ENCODE measurements around the gene ST3GAL3. TPM values are rescaled to one million over a fixed set of nuclear protein-coding genes. Genes with fewer than 3 reads are reported as not detected.

Gene ST3GAL3
- polyA plus RNA-seq (2013, experiment 1 of 2): 8.2 TPM
- 8.4 TPM for polyA plus RNA-seq (2013, experiment 2 of 2)

GRCh38 chr1:43707190-43708001 is at the start of gene ST3GAL3:
TSS of gene ST3GAL3 (plus strand) at chr1:43707536. CDS start at chr1:43736263, 28,727 bp downstream.
- H2AFZ ChIP-seq (ENCODE audit: low read depth, low read length): peak within 1 kb of the TSS; percentile 88
- peak within 1 kb of the TSS; percentile 92 for H2BK5ac ChIP-seq (ENCODE audit: low read depth, low read length, poor library complexity, severe bottlenecking)
- H4K8ac ChIP-seq (ENCODE audit: low read length): peak within 1 kb of the TSS; percentile 95
- H3K23ac ChIP-seq (ENCODE audit: low read length in 2 of 2): peak within 1 kb of the TSS in 1 of 2 experiments; percentile 28
- H2BK120ac ChIP-seq (ENCODE audit: low read depth, low read length): peak within 1 kb of the TSS; percentile 81
- H3K4me1 ChIP-seq (ENCODE audit: control insufficient read depth, insufficient read depth, low read depth, low read length): peaks cover 14% of the 10 kb centered on the region
- peak within 1 kb of the TSS; percentile 88 to 93 for H3K4me3 ChIP-seq (ENCODE audit: insufficient read depth in 1 of 2, low read depth in 1 of 2, low read length in 2 of 2)
- peak within 1 kb of the TSS; percentile 82 for H3K27ac ChIP-seq (ENCODE audit: low read length, poor library complexity, severe bottlenecking)
- H3K79me1 ChIP-seq (replicated peaks; ENCODE audit: low read length, poor library complexity, severe bottlenecking): peaks cover 13% of the 10 kb centered on the region
- peak within 1 kb of the TSS; percentile 88 for H2BK15ac ChIP-seq (ENCODE audit: low read depth, poor library complexity, severe bottlenecking)
- DNase-seq: peak; percentile 92
- peaks cover 38 to 39% of the 10 kb centered on the region in 2 experiments for H3K36me3 ChIP-seq (ENCODE audit: control insufficient read depth in 1 of 2, insufficient read depth in 2 of 2, low read depth in 1 of 2, low read length in 2 of 2)
- H4K91ac ChIP-seq (ENCODE audit: low read length): peak within 1 kb of the TSS; percentile 84
- H3K4ac ChIP-seq (ENCODE audit: low read depth in 1 of 2, low read length in 2 of 2): peak within 1 kb of the TSS; percentile 53 to 95
- no peaks in the 10 kb centered on the region for H3K9me3 ChIP-seq (ENCODE audit: control insufficient read depth, low read length)
- H3K9ac ChIP-seq (ENCODE audit: low read length): peak within 1 kb of the TSS; percentile 92
- WGBS: under 1% methylated on average over 75 of the region's 103 CpGs
- H3K18ac ChIP-seq (ENCODE audit: low read depth in 1 of 2, low read length in 2 of 2): peak within 1 kb of the TSS; percentile 90 to 98
- H3K14ac ChIP-seq (ENCODE audit: low read length in 2 of 2): peak within 1 kb of the TSS in 1 of 2 experiments; percentile 86
- peak within 1 kb of the TSS in 1 of 2 experiments; percentile 91 for H2BK12ac ChIP-seq (ENCODE audit: low read length in 2 of 2)
- no peaks in the 10 kb centered on the region for H3K27me3 ChIP-seq (ENCODE audit: control insufficient read depth in 1 of 2, insufficient read depth in 1 of 2, low read length in 2 of 2)
- H2AK5ac ChIP-seq (ENCODE audit: low read length, severe bottlenecking): no peak within 1 kb of the TSS
- peak within 1 kb of the TSS; percentile 90 for H3K4me2 ChIP-seq (ENCODE audit: low read length, poor library complexity, severe bottlenecking)

GRCh38 chr1:43659212-43660166 is 47.8 kb upstream of the ST3GAL3 start:
- H2BK15ac ChIP-seq (ENCODE audit: low read depth, poor library complexity, severe bottlenecking): no peak overlapping the region
- H2BK12ac ChIP-seq (ENCODE audit: low read length in 2 of 2): no peak overlapping the region
- no peak overlapping the region for H3K4me3 ChIP-seq (ENCODE audit: insufficient read depth in 1 of 2, low read depth in 1 of 2, low read length in 2 of 2)
- H3K4ac ChIP-seq (ENCODE audit: low read depth in 1 of 2, low read length in 2 of 2): no peak overlapping the region
- H2AFZ ChIP-seq (ENCODE audit: low read depth, low read length): no peak overlapping the region
- H2BK5ac ChIP-seq (ENCODE audit: low read depth, low read length, poor library complexity, severe bottlenecking): no peak overlapping the region
- no peak for DNase-seq
- H3K9ac ChIP-seq (ENCODE audit: low read length): no peak overlapping the region
- H3K9me3 ChIP-seq (ENCODE audit: control insufficient read depth, low read length): no peaks in the 10 kb centered on the region
- no peak overlapping the region for H4K8ac ChIP-seq (ENCODE audit: low read length)
- no peaks in the 10 kb centered on the region for H3K4me1 ChIP-seq (ENCODE audit: control insufficient read depth, insufficient read depth, low read depth, low read length)
- no peak overlapping the region for H2BK120ac ChIP-seq (ENCODE audit: low read depth, low read length)
- H3K18ac ChIP-seq (ENCODE audit: low read depth in 1 of 2, low read length in 2 of 2): no peak overlapping the region
- peaks cover 77 to 91% of the 10 kb centered on the region in 2 experiments for H3K36me3 ChIP-seq (ENCODE audit: control insufficient read depth in 1 of 2, insufficient read depth in 2 of 2, low read depth in 1 of 2, low read length in 2 of 2)
- H4K91ac ChIP-seq (ENCODE audit: low read length): no peak overlapping the region
- H3K27me3 ChIP-seq (ENCODE audit: control insufficient read depth in 1 of 2, insufficient read depth in 1 of 2, low read length in 2 of 2): no peaks in the 10 kb centered on the region
- no peak overlapping the region for H3K27ac ChIP-seq (ENCODE audit: low read length, poor library complexity, severe bottlenecking)
- peaks cover 42% of the 10 kb centered on the region for H3K79me1 ChIP-seq (replicated peaks; ENCODE audit: low read length, poor library complexity, severe bottlenecking)
- no peak overlapping the region for H3K23ac ChIP-seq (ENCODE audit: low read length in 2 of 2)
- H2AK5ac ChIP-seq (ENCODE audit: low read length, severe bottlenecking): no peak overlapping the region
- 97% methylated on average over 12 of the region's 14 CpGs for WGBS
- H3K14ac ChIP-seq (ENCODE audit: low read length in 2 of 2): no peak overlapping the region
- no peak overlapping the region for H3K4me2 ChIP-seq (ENCODE audit: low read length, poor library complexity, severe bottlenecking)

- no peak for DNase-seq
- H2BK15ac ChIP-seq (ENCODE audit: low read depth, poor library complexity, severe bottlenecking): no peak overlapping the region
- H3K14ac ChIP-seq (ENCODE audit: low read length in 2 of 2): no peak overlapping the region
- WGBS: 98% methylated on average over 4 of the region's 4 CpGs
- no peak overlapping the region for H3K4me3 ChIP-seq (ENCODE audit: insufficient read depth in 1 of 2, low read depth in 1 of 2, low read length in 2 of 2)
- H3K23ac ChIP-seq (ENCODE audit: low read length in 2 of 2): no peak overlapping the region
- no peak overlapping the region for H4K91ac ChIP-seq (ENCODE audit: low read length)
- no peak overlapping the region for H2AFZ ChIP-seq (ENCODE audit: low read depth, low read length)
- no peaks in the 10 kb centered on the region for H3K27me3 ChIP-seq (ENCODE audit: control insufficient read depth in 1 of 2, insufficient read depth in 1 of 2, low read length in 2 of 2)
- H3K4me1 ChIP-seq (ENCODE audit: control insufficient read depth, insufficient read depth, low read depth, low read length): no peaks in the 10 kb centered on the region
- H2BK120ac ChIP-seq (ENCODE audit: low read depth, low read length): no peak overlapping the region
- no peak overlapping the region for H3K4me2 ChIP-seq (ENCODE audit: low read length, poor library complexity, severe bottlenecking)
- no peak overlapping the region for H3K27ac ChIP-seq (ENCODE audit: low read length, poor library complexity, severe bottlenecking)
- H3K36me3 ChIP-seq (ENCODE audit: control insufficient read depth in 1 of 2, insufficient read depth in 2 of 2, low read depth in 1 of 2, low read length in 2 of 2): peaks cover 73 to 91% of the 10 kb centered on the region in 2 experiments
- H2BK5ac ChIP-seq (ENCODE audit: low read depth, low read length, poor library complexity, severe bottlenecking): no peak overlapping the region
- no peaks in the 10 kb centered on the region for H3K9me3 ChIP-seq (ENCODE audit: control insufficient read depth, low read length)
- no peak overlapping the region for H3K9ac ChIP-seq (ENCODE audit: low read length)
- H3K18ac ChIP-seq (ENCODE audit: low read depth in 1 of 2, low read length in 2 of 2): no peak overlapping the region
- H4K8ac ChIP-seq (ENCODE audit: low read length): no peak overlapping the region
- no peak overlapping the region for H2AK5ac ChIP-seq (ENCODE audit: low read length, severe bottlenecking)
- no peak overlapping the region for H2BK12ac ChIP-seq (ENCODE audit: low read length in 2 of 2)
- no peak overlapping the region for H3K4ac ChIP-seq (ENCODE audit: low read depth in 1 of 2, low read length in 2 of 2)
- H3K79me1 ChIP-seq (replicated peaks; ENCODE audit: low read length, poor library complexity, severe bottlenecking): peaks cover 39% of the 10 kb centered on the region
These were observed 47.0 kb upstream of the ST3GAL3 start for GRCh38 chr1:43660355-43660754.

Measured in mesenchymal stem cell (in vitro differentiated cells and primary cell).